HUDEP-2 (cell line): ENCODE measurements around the gene PSD.

Experiments used
- DNase-seq, 76 experiments: peaks; one replicate each; lab custom pipeline; 2025; ENCODE audit not compliant: unreplicated experiment in 76 of 76; lab: John Stamatoyannopoulos, UW

Gene PSD

DNA sequence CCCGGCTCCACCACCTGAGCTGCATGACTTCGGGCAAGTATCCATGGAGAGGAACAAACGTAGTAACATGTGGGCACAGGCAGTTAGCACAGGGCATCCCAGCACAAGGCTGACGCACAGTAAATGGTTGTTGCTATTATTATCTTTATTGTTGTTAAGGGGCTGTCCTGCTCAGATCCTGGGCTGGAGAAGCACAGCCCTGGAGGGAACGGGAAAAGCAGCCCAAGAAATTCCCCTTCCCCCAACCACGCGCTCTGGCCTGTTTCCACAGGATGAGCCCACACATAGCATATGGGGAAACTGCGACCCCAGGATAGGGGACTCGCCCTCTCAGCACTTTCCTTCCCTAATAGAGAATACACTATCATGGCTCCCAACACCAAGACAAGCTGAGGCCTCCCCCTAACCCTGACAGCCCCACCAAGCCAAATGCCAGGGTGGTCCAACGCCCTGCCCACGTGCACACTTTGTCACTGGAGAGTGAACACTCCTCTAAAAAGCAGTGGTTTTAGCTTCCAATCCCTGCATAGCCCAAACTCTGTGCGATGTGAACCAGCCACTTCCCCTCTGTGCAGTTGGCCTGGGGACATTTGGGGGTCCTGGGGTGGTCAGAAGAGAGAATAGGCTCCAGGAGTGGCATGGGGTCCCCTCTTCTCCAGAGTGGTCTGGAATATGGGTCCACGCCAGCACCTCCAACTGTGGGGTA lies 11.0 kb downstream of the PSD start:
- DNase-seq: no peak

DNA sequence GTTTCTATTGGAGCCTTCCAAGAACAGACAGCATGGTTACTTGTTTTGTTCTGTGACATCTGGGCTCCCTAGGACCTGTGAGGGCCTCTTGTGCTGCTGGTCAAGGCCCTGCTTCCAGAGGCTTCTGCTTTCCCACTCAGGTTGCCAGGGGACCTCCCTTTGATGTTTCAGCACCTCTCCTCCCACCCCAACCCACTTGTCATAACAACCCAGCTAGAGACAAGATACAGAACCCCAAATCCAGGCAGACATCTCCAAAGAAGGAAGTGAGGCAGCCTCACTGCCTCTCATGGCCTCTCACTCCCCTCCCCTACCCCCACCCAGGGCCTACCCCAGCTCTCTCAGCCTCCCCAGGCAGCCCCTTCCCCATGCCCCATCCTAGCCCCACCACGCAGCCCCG lies 11.8 kb downstream of the PSD start:
- DNase-seq: no peak

DNA sequence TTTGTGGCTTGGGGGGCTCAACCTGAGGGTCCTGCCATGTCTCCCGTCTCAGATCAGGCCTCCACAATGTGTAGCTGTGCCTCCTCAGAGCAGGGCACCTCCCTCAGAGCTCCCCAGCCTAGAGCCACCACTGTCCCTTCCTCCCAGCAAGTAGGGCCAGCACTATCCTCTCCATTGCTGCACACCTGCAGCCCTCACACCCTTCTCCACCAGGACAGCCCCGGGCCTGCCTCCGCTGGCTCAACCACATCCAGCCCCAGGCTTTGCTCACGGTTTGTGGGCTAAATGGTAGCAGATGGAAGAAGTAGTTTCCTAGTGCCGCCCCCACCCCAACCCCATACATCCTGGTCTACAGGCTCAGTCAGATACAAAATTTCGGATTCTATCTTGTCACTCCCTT lies 13.0 kb downstream of the PSD start:
- DNase-seq: no peak

DNA sequence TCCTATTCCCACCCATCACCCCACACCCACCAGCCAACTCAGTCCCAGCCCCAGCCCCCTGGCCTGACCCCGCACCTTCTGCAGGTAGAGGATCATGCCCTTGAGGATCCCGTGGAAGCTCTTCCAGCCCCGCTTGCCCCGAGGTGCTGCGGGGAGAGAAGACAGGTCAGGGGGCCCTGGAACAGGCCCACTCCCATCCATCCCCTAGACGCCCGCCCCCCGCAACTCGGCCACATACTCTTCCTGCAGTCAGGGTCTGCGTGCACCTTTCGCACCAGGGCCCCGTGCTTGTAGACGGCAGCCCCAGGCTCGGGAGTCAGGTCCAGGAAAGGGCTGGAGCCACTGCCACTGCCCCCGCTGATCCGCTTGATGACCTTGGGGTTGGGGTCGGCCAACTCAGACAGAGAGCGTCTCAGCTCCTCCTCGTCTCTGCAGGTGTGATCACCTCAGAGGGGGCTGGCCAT lies 13.4 kb downstream of the PSD start:
- DNase-seq: no peak

DNA sequence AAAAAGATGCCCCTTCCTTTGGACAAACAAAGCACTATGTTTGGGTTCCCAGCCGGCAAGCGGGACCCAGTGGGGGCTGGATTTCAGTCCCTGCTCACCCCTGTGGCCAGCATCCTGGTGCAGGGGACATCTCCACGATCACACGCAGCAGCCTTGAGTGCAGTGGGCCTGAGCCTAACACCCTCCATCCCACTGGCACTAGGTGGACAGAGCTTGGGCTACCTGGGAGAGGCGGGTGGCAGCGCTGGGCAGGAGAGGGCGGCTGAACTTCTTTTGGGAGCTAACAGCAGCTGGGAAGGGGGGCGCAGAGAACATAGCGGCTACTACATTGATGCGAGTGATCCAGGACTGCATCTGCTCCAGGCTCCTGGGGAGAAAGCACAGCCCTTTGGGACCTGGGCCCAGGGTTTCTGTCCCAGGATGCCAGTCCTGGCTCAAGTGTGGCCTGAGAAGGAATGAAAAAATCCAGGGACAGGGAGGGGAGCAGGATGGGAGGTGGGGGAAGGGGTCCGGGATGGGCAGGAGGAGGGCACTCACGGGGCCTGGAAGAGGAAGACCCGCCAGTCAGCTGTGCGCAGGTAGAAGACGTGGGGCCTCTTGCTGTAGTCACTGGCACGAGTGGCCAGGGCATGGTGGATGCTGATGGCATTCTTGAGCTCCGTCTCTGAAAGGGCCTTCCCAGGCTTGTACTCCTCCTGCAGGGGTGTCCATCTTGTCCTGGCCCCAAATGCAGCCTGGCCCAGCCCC lies 14.1 kb downstream of the PSD start:
- DNase-seq: no peak

DNA sequence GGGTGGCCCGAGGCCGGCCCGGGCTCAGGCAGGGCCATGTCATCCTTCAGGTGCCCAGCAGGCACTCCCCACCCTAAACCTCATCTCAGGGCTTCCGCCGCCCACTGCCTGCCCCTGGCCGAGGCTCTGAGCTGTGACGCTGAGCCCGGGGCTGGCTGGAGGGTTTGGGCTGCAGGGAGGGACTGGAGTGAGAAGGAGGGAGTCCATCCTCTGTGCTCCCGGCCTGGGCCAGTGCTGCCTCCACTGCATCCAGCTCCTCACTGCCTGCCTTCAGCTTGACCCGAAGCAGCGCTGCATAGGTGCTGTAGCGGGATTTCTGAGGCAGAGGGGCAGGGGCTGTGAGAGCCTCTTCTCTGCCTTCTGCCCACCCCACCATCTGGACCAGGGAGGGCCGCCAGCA lies 15.5 kb downstream of the PSD start:
- no peak for DNase-seq

DNA sequence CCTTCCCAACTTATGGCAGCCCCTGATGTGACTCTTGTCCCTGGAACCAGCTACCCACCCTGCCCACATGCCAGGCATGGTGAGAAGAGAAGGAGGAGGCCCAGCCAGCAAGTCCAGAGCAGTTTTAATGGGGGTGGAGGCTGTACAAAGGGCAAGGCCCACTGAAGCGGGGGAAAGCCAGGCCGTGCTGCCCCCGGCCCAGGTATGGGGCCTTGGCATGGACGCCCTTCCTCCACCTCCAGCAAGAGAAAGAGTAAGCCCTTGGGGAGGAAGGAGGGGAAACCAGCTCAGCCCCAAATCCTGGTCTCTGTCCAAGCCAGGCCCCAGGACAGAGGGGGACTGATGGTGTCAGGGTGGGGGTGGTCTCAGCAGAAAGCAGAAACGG lies 16.1 kb downstream of the PSD start:
- no peak for DNase-seq

DNA sequence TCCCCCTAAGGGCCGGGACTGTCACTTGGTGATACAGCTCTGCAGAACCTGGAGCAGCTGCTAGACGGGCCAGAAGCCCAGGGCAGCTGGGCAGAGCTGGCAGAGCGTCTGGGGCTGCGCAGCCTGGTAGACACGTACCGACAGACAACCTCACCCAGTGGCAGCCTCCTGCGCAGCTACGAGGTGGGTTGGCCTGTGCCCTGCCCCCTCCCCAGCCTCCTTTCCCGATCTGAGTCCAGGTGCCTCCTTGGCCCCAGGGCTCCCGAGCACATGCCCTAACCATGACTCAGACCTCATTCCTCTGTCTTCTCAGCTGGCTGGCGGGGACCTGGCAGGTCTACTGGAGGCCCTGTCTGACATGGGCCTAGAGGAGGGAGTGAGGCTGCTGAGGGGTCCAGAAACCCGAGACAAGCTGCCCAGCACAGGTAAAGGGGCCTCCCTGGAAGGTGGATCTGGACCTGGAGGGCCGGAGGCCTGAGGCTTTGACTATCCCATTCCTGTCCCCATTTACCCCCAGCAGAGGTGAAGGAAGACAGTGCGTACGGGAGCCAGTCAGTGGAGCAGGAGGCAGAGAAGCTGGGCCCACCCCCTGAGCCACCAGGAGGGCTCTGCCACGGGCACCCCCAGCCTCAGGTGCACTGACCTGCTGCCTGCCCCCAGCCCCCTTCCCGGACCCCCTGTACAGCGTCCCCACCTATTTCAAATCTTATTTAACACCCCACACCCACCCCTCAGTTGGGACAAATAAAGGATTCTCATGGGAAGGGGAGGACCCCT lies 16.7 kb downstream of the PSD start:
- no peak for DNase-seq

DNA sequence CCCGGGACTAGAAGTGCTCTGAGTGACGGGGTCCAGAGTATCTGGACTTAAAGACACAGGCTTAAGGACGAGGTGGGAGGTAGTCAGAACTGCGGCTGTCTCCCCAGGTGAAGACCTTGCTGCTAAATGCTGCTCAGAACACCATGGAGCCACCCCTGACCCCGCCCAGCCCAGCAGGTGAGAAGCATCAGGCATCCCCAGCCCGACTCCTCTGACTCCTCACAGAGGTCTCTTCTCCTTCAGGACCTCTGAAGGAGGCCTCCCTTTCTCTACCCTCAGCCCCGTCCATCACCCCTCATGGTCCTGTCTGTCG lies 17.3 kb downstream of the PSD start:
- no peak for DNase-seq

DNA sequence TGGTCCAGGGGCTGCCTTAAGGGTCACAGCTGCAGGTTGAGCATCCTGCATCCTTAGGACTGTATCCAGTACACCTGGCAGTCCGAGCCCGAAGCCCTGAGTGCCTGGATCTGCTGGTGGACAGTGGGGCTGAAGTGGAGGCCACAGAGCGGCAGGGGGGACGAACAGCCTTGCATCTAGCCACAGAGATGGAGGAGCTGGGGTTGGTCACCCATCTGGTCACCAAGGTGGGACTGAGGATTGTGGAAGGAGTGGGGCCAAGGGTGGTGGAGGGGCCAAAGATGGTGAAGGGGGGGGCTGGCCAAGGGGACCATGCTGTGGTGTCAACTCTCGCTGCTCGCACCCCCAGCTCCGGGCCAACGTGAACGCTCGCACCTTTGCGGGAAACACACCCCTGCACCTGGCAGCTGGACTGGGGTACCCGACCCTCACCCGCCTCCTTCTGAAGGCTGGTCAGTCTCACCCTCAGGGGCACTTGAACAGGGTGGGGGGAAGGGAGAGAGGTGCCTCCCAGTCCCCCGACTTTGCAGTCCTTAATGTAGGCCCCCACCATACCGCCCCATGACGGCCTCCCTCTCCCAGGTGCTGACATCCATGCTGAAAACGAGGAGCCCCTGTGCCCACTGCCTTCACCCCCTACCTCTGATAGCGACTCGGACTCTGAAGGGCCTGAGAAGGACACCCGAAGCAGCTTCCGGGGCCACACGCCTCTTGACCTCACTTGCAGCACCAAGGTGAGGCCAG lies 17.8 kb downstream of the PSD start:
- DNase-seq: no peak

DNA sequence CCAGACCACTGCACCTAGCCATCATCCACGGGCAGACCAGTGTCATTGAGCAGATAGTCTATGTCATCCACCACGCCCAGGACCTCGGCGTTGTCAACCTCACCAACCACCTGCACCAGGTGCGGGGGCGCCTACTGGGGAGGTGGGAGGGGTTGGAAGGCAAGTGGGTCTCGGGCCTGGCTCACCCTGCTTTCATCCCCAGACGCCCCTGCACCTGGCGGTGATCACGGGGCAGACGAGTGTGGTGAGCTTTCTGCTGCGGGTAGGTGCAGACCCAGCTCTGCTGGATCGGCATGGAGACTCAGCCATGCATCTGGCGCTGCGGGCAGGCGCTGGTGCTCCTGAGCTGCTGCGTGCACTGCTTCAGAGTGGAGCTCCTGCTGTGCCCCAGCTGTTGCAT lies 18.5 kb downstream of the PSD start:
- DNase-seq: no peak

DNA sequence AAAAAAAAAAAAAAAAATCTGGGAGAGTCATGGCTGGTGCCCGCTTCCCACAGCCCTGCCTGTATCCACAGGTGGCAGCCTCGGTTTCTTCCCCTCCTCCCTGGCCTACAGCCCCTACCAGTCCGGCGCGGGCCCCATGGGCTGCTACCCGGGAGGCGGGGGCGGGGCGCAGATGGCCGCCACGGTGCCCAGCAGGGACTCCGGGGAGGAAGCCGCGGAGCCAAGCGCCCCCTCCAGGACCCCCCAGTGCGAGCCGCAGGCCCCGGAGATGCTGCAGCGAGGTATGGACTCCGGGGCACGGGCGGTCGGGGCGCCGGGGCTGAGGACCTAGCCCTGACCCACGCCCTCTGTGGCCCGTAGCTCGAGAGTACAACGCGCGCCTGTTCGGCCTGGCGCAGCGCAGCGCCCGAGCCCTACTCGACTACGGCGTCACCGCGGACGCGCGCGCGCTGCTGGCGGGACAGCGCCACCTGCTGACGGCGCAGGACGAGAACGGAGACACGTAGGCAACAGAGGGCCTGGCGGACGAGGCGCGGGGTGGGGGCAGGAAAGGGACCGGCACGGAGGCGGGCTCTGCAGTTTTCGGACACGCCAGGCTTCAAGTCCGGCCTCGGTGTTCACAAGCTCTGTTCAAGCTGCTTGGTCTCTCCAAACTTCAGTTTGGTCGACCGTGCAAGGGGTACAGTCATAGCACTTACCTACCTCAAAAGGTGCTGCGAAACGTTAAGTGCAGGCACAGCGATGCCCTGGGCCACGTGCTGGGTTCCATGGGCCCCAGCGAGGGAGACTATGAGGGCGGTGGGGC lies 19.2 kb downstream of the PSD start:
- DNase-seq: peak in 73 of 76 experiments; percentile 16 to 90 (median 74)

DNA sequence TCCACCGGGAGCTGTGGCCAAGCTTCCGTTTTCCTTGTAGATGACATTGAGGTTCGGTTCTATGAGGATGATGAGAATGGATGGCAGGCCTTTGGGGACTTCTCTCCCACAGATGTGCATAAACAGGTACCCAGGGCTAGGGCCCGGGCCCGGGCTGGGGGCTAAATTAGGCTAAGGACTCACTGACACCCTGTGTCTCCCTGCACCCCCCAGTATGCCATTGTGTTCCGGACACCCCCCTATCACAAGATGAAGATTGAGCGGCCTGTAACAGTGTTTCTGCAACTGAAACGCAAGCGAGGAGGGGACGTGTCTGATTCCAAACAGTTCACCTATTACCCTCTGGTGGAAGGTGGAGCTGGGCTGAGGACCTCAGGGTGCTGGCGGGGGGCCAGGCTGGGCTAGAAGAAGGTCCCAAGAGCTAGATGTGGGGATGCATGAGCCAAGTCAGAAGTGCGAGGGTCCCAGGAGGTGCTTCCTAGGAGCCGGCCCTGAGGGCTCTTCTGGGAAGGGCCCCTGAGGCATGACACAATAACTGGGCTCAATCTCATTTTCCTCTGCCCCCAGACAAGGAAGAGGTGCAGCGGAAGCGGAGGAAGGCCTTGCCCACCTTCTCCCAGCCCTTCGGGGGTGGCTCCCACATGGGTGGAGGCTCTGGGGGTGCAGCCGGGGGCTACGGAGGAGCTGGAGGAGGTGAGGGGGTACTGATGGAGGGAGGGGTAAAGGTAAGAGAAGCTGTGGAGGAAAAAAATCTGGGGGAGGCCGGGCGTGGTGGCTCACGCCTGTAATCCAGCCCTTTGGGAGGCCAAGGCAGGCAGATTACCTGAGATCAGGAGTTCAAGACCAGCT lies 20.2 kb downstream of the PSD start:
- no peak for DNase-seq

DNA sequence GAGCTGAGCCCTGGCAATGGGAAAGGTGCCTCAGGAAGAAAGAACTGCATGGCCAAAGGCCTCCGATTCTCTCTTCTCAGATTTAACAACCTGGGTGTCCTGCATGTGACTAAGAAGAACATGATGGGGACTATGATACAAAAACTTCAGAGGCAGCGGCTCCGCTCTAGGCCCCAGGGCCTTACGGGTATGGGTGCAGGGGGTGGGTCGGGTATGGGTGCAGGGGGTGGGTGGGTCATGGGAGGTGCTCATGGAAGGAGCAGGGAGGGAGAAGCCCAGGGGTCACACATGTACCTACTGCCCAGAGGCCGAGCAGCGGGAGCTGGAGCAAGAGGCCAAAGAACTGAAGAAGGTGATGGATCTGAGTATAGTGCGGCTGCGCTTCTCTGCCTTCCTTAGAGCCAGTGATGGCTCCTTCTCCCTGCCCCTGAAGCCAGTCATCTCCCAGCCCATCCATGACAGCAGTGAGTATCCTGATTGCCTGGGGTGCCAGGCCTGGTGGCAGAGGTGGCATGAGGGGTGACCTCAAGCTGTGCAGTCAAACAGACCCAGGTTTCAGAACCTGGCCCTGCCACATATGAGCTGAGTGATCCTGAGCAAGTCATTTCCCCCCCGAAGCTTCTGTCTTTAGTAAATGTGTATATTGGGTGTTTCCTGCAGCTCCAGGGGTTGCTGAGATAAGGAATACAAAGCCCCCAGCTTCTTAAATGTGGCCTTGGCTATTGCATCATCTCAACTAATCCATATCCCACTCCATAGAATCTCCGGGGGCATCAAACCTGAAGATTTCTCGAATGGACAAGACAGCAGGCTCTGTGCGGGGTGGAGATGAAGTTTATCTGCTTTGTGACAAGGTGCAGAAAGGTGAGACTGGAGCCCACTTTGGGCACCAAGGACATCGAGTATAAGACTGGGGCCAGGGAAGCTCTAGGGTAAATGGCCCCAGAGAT lies 21.1 kb downstream of the PSD start:
- DNase-seq: no peak

DNA sequence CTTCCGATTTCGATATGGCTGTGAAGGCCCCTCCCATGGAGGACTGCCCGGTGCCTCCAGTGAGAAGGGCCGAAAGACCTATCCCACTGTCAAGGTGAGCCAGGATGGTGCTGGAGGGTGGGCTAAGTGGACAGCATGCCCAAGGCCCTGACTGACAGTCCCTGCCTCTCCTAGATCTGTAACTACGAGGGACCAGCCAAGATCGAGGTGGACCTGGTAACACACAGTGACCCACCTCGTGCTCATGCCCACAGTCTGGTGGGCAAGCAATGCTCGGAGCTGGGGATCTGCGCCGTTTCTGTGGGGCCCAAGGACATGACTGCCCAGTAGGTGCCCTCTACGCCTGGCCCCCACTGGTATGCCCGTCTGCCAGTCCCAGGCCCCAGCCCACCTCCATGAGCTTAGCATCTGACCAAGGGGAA lies 21.8 kb downstream of the PSD start:
- DNase-seq: no peak

DNA sequence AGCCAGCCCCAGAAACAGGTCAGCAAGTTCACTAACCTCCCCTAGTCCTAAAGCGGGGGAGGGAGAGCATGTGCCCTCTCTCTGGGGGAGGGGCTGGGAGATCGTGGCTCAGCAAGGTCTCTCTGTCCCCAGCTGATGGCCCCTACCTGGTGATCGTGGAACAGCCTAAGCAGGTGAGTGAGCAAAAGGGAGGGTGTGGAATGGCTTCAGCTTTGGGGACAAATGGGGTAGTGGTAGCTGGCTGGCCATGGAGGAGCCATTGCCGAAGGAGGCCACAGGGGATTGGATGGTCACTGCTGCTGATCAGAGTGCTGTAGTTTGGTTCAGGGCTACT lies 22.3 kb downstream of the PSD start:
- DNase-seq: no peak

DNA sequence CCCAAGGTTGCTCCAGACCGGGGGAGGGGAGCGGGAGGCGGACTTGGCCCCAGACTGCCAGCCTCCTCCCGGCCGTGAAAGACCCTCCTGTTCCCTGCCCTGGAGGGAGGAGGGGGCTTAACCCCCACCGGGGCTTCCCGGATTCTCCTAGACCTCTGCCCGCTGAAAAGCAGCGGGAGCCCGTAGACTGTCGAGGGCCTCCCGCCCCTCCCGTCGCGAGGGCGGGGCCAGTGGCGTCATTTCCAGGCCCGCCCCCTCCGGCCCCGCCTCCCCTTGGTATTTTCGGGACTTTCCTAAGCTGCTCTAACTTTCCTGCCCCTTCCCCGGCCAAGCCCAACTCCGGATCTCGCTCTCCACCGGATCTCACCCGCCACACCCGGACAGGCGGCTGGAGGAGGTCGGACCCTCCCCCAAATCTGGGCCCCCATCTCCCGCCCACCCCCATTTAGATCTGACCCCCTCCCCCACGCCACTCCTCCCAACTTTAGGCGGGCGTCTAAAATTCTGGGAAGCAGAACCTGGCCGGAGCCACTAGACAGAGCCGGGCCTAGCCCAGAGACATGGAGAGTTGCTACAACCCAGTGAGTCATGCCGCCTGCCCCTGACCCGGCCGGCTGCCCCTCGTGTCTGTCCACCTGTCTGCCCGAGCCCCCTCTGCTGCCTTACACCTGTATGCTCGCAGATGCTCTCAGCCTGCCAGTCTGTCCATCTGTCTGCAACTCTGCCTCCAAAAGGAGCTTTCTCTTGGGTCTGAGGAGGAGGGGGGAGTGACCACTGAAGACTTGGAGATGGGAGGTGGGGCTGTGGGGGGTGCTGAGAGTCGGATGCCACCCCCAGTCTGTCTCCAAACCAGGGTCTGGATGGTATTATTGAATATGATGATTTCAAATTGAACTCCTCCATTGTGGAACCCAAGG lies 22.9 kb downstream of the PSD start, which contains the start of gene NFKB2:
NFKB2 (plus strand) TSS at position 306 of the 917 bp plus-strand sequence; CDS start at position 561, 255 bp downstream.
- DNase-seq: peak in 60 of 76 experiments; percentile 4 to 74 (median 54)
